GM12892 (cell line): ENCODE results near the gene MEGF9.

ENCODE experiments used
- POLR2A ChIP-seq: IDR thresholded peaks from 2 replicates; pipeline ENCODE4 v1.6.1; 2011; ENCODE audit warnings: low read depth, low read length, control low read depth
- TAF1 ChIP-seq: IDR thresholded peaks from 2 replicates; pipeline ENCODE4 v1.6.1; 2011; ENCODE audit warnings: low read depth, mild to moderate bottlenecking, control low read depth, low read length, borderline replicate concordance

DNA sequence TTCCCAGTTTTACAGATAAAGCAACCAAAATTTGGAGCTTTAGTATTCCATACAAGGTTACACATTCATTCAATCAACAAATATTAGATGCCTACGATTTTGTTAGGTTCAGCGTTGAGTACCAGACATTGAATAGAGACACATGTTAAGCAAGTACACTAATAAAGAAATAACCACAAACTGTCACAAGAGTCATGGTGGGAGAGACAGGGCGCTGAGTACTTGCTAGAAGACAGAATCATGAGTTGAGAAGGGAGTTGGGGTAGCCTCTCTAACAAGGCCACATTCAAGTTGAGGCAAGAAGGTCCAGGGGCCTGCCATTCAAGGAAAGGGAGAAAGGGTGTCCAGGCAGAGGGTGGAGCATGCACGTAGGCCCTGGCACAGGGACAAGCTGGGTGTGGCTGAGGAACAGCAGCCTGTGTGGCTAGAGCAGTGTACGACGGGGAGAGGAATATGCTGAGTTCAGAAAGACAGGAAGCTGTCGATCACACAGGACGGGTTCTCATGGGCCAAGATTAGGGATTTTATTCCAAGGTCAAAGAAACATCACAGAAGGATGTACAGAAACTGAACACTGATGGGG lies 151.3 kb downstream of the MEGF9 start:
- TF ChIP-seq TAF1 (no peak), POLR2A (no peak)
